AG09309 (cell line): ENCODE measurements around the gene CCT3.
"Not testable (repeated sequence)": the region's sequence is repeated elsewhere in the genome, so short reads cannot be mapped to it uniquely, and the experiment has no call there.

Experiments
- DNase-seq: peaks from one replicate; pipeline ENCODE4 v3.0.0-alpha.2; 2010; ENCODE audit warnings: low read depth
- H3K4me3 ChIP-seq: 2 replicates; pipeline ENCODE4 v1.5.1; 2011; ENCODE audit warnings: mild to moderate bottlenecking, low read depth, low read length, moderate library complexity; ENCODE audit not compliant: control insufficient read depth
- CTCF ChIP-seq: IDR thresholded peaks from 2 replicates; pipeline ENCODE4 v1.5.1; 2011; ENCODE audit warnings: mild to moderate bottlenecking, low read depth, low read length, inconsistent platforms; ENCODE audit not compliant: insufficient read depth, control insufficient read depth; ENCODE audit errors: missing control alignments

Gene CCT3

GRCh38 chr1:156376146-156376545, 38.1 kb upstream of the CCT3 start:
- peak; percentile 20 for TF ChIP-seq CTCF
- no peak overlapping the region for H3K4me3 ChIP-seq
- DNase-seq: no peak

- TF ChIP-seq CTCF: no peak
- no peak for DNase-seq
- H3K4me3 ChIP-seq: no peak overlapping the region
Measured at GRCh38 chr1:156373546-156373945, 35.5 kb upstream of the CCT3 start.

DNA sequence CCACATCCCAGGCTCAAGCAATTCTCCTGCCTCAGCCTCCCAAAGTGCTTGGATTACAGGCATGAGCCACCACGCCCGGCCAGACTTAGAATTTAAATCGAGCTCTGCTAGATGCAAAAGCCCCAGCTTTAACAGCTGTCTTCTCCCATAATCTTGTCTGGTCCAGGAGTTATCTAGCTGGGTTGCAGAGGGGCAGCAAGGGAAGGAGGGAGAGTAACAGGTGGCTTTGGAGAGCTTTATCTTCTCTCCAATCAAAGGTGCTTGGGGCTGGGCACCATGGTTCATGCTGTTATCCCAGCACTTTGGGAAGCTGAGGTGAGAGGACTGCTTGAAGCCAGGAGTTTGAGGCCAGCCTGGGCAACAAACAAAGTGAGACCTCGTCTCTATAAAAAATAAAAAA, 34.8 kb upstream of the CCT3 start:
- no peak for DNase-seq
- no peak for TF ChIP-seq CTCF
- no peak overlapping the region for H3K4me3 ChIP-seq

- no peak for TF ChIP-seq CTCF
- H3K4me3 ChIP-seq: no peak overlapping the region
- no peak for DNase-seq
Measured at GRCh38 chr1:156372265-156372586, 34.1 kb upstream of the CCT3 start.

DNA sequence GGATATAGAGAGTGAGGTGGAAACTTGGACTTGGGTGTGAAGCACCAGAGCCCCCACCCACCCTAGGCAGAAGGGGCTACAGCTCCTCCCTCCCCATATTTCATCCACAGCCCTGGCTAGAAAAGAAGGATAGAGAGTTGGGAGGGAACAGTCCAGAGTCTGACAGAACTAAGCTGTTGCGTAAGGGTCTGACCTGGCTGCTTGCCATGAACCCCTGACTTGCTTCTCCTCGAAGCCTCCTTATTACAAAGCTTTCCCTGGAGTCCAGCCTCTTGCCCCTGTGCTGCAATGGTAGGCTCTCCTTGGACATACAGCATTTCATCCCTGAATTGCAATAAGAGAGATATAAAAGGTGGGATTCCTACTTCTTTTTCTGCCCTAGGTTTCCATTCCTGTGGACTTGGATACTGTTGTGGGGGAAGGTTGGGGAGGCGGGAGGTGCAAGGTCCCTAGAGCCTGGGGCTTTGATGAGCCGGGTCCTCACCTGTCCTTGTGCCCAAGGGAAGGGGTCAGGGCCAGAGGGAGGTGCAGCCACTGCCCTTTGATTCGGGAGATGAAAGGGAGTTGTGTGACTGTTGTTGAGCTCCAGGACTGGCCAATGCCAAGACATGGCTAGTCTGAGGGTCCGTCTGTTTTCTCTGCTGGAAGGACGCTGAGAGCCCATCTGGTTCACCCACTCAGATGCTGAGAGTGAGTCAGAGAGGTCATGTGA, 33.6 kb upstream of the CCT3 start:
- TF ChIP-seq CTCF: no peak
- no peak overlapping the region for H3K4me3 ChIP-seq
- DNase-seq: no peak

GRCh38 chr1:156369685-156370286, 31.7 kb upstream of the CCT3 start:
- H3K4me3 ChIP-seq, DNase-seq: not testable (repeated sequence)

- peak within 1 kb of the TSS; percentile 30 for H3K4me3 ChIP-seq
- DNase-seq: no peak
- TF ChIP-seq CTCF: no peak
Measured at GRCh38 chr1:156368889-156369684, 31.0 kb upstream of the CCT3 start, which contains the start of gene RHBG. TSS of gene RHBG (plus strand) at chr1:156369211. CDS start at chr1:156369250, 39 bp downstream.
